T-cell (primary cell): ENCODE measurements around the gene CLEC4M. TPM values are rescaled to one million over a fixed set of nuclear protein-coding genes. Genes with fewer than 3 reads are reported as not detected.

Source experiments
- ATAC-seq, 4 experiments: fragments of 200-7000 bp in 3 of 4; fragments of 150-1000 bp in 1 of 4; cut with Tn5 transposase; replicated peaks in 1 of 4; 1 replicate in 3 of 4; 2 replicates in 1 of 4; pipeline ENCODE4 v1.10.0; 2021; ENCODE audit warnings: moderate library complexity in 3 of 4, mild to moderate bottlenecking in 2 of 4, moderate number of reproducible peaks in 1 of 4
- CTCF ChIA-PET, 2 donors: fragments of 300-600 bp; sonication (Branson Sonifier 250); formaldehyde crosslinking; loops; one replicate each; lab custom pipeline; 2022; ENCODE audit warnings: antibody characterized with exemption in 2 of 2; lab: Charles Lee
- POLR2A ChIA-PET, 2 donors: fragments of 300-600 bp; sonication (Branson Sonifier 250); formaldehyde crosslinking; loops; one replicate each; lab custom pipeline; 2022; ENCODE audit warnings: antibody characterized with exemption in 2 of 2; lab: Charles Lee
- DNase-seq, 35 experiments: peaks; one replicate each; pipeline versions ENCODE4 v3.0.0 to v3.0.0-alpha.2; 2013 to 2023
- H3K27ac ChIP-seq: one replicate; pipeline ENCODE4 v1.5.1; 2013; ENCODE audit warnings: low read length
- H3K27me3 ChIP-seq, 2 experiments: replicated peaks in 1 of 2; 1 replicate in 1 of 2; 2 replicates in 1 of 2; pipeline versions ENCODE4 v1.6.1 to v1.7.0; 2013; ENCODE audit warnings: low read length in 1 of 2, mixed read lengths in 1 of 2; ENCODE audit not compliant: control insufficient read depth in 2 of 2, insufficient read depth in 2 of 2; ENCODE audit errors: extremely low read depth in 1 of 2
- H3K36me3 ChIP-seq, 2 donors: 1 replicate in 1 of 2; 2 replicates in 1 of 2; pipeline versions ENCODE4 v1.6.1 to v1.7.0; 2013; ENCODE audit warnings: low read length in 1 of 2; ENCODE audit not compliant: control insufficient read depth in 2 of 2, insufficient read depth in 1 of 2; ENCODE audit errors: extremely low read depth in 1 of 2
- H3K4me1 ChIP-seq, 2 experiments: 1 replicate in 1 of 2; 2 replicates in 1 of 2; pipeline versions ENCODE4 v1.6.1 to v1.7.0; 2013; ENCODE audit warnings: low read length in 2 of 2, mixed read lengths in 1 of 2; ENCODE audit not compliant: insufficient read depth in 2 of 2, control insufficient read depth in 1 of 2; ENCODE audit errors: extremely low read depth in 1 of 2
- H3K4me3 ChIP-seq, 2 donors: 1 replicate in 1 of 2; 2 replicates in 1 of 2; pipeline versions ENCODE4 v1.5.1 to v1.7.0; 2013; ENCODE audit warnings: mild to moderate bottlenecking in 2 of 2, low read length in 1 of 2, moderate library complexity in 1 of 2; ENCODE audit not compliant: control insufficient read depth in 1 of 2; ENCODE audit errors: extremely low read depth in 1 of 2
- H3K9me3 ChIP-seq: 2 replicates; pipeline ENCODE4 v1.7.0; 2013
- H3K27ac Mint-ChIP-seq, 2 donors: one replicate each; pipeline ENCODE4 v1.8.0; 2020 to 2021; ENCODE audit warnings: mild to moderate bottlenecking in 2 of 2, mixed read lengths in 2 of 2
- H3K27me3 Mint-ChIP-seq, 2 donors: one replicate each; pipeline ENCODE4 v1.8.0; 2021 to 2022; ENCODE audit warnings: mixed read lengths in 2 of 2
- H3K36me3 Mint-ChIP-seq: one replicate; pipeline ENCODE4 v1.8.0; 2021; ENCODE audit warnings: mixed read lengths
- H3K4me1 Mint-ChIP-seq, 3 donors: one replicate each; pipeline ENCODE4 v1.8.0; 2020 to 2022; ENCODE audit warnings: mixed read lengths in 3 of 3, mild to moderate bottlenecking in 1 of 3
- H3K4me3 Mint-ChIP-seq, 3 donors: one replicate each; pipeline ENCODE4 v1.8.0; 2020 to 2022; ENCODE audit warnings: mild to moderate bottlenecking in 3 of 3, mixed read lengths in 3 of 3, moderate library complexity in 3 of 3
- H3K9me3 Mint-ChIP-seq, 3 donors: one replicate each; pipeline ENCODE4 v1.8.0; 2020 to 2022; ENCODE audit warnings: mixed read lengths in 3 of 3
- WGBS: methylation state at CpG from one replicate; pipeline ENCODE4 v1.1.5; 2013; ENCODE audit warnings: missing lambda C conversion rate; ENCODE audit not compliant: insufficient coverage; 5-methylcytosine and 5-hydroxymethylcytosine counted together
- total RNA-seq, 35 experiments: library from RNA in 6 of 35; stranded (reverse) in 6 of 35; fragments of 120-200 nt in 1 of 35; gene quantifications; one replicate each; pipeline versions ENCODE4 v1.2.1 to v1.2.4 and lab custom pipeline; 2013 to 2026

CLEC4M gene
- total RNA-seq, 5 donors from 2014 or later (not counting 1 experiment from before 2014, with no cell fraction given), result 0.20 to 0.30 TPM; not detected in 3

DNA sequence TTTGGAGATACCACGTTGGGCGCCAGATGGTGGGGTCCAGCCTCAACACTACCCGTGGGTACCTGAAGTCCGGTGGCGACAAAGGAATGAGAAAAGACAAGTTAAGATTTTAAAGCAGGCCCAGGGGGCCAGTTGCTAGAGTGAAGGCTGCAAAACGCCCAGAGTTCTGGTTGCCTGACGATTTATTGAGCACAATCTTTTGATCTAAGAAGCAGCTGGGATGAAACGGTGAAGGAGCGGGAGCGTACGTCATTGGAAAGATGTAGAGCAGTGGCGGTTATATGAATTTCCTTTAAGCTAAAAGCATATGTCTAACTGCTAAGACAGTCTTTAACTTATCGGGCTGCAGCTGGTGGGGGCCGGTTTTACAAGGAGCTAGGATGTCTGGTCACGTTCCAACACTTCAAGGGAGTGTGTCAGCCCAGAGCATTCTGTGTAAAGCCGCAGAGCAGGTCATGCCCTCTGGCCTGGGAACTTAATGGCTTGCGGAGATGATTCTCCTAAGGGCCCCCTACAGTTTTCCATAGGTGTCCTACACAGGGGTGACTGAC lies 38.1 kb downstream of the CLEC4M start:
- H3K36me3 Mint-ChIP-seq, result no peaks in the 10 kb centered on the region
- no peak overlapping the region for H3K4me3 ChIP-seq
- ATAC-seq, result no peak
- H3K27ac Mint-ChIP-seq, result no peak overlapping the region
- peaks cover 0 to 10% of the 10 kb centered on the region in 2 experiments for H3K4me1 ChIP-seq
- DNase-seq, result no peak
- H3K27me3 ChIP-seq, result peaks cover 9 to 28% of the 10 kb centered on the region in 2 experiments
- ChIA-PET POLR2A (no interaction called here), CTCF (interaction anchor here in 1 of 2 donors (3.7 kb wide), 1 partner anchor 233 kb away, joined by 32 read pairs; no protein-coding TSS in a partner anchor)
- WGBS, result 87% methylated on average over 17 of the region's 17 CpGs
- H3K27me3 Mint-ChIP-seq, result peaks cover 13 to 32% of the 10 kb centered on the region in 2 donors
- no peak overlapping the region for H3K27ac ChIP-seq
- no peaks in the 10 kb centered on the region for H3K9me3 ChIP-seq
- no peaks in the 10 kb centered on the region for H3K9me3 Mint-ChIP-seq
- H3K4me1 Mint-ChIP-seq, result peaks cover 5 to 8% (median 5%) of the 10 kb centered on the region in 3 donors
- no peaks in the 10 kb centered on the region for H3K36me3 ChIP-seq
- H3K4me3 Mint-ChIP-seq, result no peak overlapping the region

DNA sequence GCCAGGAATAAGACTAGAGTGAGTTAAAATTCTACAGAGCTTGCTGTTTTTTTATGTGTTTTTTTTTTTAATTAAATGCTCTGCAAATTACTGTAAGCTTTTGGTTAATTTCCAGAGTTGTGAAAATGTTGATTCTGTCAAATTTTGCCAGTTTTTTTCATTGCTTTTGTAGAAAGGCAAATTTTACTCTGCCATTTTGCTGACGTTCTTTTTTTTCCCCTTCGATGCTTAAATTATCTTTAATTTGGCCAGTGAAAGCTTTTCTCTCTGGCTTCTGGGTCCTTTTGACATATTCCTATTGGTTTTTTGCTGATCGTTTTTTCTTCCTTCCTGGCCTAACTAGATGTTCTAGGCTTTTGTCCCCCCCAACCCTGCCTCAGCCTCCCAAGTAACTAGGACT lies 43.2 kb downstream of the CLEC4M start:
- ChIA-PET CTCF (no interaction called here), POLR2A (interaction anchor here in 1 of 2 donors (0.7 to 0.8 kb wide), 2 partner anchors 136 to 238 kb away, joined by 4 read pairs; no protein-coding TSS in a partner anchor)
- Histone ChIP-seq H3K36me3 (no peaks in the 10 kb centered on the region), H3K27ac (no peak overlapping the region), H3K9me3 (no peaks in the 10 kb centered on the region), H3K27me3 (peaks cover 0 to 16% of the 10 kb centered on the region in 2 experiments), H3K4me1 (peaks cover 0 to 17% of the 10 kb centered on the region in 2 experiments), H3K4me3 (no peak overlapping the region)
- ATAC-seq (no peak), DNase-seq (no peak)
- peaks cover 0 to 7% (median 3%) of the 10 kb centered on the region in 3 donors for H3K9me3 Mint-ChIP-seq
- H3K4me1 Mint-ChIP-seq, result peaks cover 7 to 14% (median 12%) of the 10 kb centered on the region in 3 donors
- no peak overlapping the region for H3K27ac Mint-ChIP-seq
- H3K36me3 Mint-ChIP-seq, result peaks cover 5% of the 10 kb centered on the region
- H3K27me3 Mint-ChIP-seq, result peaks cover 13 to 17% of the 10 kb centered on the region in 2 donors
- no peak overlapping the region for H3K4me3 Mint-ChIP-seq
- WGBS, result 69% methylated on average over 2 of the region's 3 CpGs

DNA sequence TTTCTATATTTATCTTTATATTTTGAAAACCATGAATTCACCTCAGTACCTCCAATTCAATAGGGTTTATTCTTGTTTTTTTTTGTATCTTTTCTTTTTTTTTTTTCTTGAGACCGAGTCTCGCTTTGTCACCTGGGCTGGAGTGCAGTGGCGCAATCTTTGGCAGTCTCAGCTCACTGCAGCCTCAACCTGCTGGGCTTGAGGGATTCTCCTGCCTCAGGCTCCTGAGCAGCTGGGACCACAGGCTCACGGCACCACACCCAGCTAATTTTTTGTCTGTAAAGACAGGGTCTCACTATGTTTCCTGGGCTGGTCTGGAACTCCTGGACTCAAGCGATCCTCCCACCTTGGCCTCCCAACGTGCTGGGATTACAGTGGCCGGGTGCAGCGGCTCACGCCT lies 43.8 kb downstream of the CLEC4M start:
- WGBS, result 83% methylated on average over 5 of the region's 9 CpGs
- H3K27me3 ChIP-seq, result peaks cover 0 to 17% of the 10 kb centered on the region in 2 experiments
- peaks cover 0 to 17% of the 10 kb centered on the region in 2 experiments for H3K4me1 ChIP-seq
- no peak overlapping the region for H3K27ac ChIP-seq
- no peaks in the 10 kb centered on the region for H3K36me3 ChIP-seq
- peaks cover 13 to 20% of the 10 kb centered on the region in 2 donors for H3K27me3 Mint-ChIP-seq
- ChIA-PET CTCF (no interaction called here), POLR2A (interaction anchor here in 1 of 2 donors (0.7 kb wide), 1 partner anchor 239 kb away, joined by 4 read pairs; no protein-coding TSS in a partner anchor)
- H3K4me1 Mint-ChIP-seq, result peaks cover 7 to 14% (median 12%) of the 10 kb centered on the region in 3 donors
- peaks cover 0 to 9% (median 9%) of the 10 kb centered on the region in 3 donors for H3K9me3 Mint-ChIP-seq
- no peak for ATAC-seq
- no peak for DNase-seq
- no peak overlapping the region for H3K4me3 Mint-ChIP-seq
- no peak overlapping the region for H3K4me3 ChIP-seq
- H3K9me3 ChIP-seq, result no peaks in the 10 kb centered on the region
- H3K27ac Mint-ChIP-seq, result no peak overlapping the region
- H3K36me3 Mint-ChIP-seq, result peaks cover 5% of the 10 kb centered on the region

DNA sequence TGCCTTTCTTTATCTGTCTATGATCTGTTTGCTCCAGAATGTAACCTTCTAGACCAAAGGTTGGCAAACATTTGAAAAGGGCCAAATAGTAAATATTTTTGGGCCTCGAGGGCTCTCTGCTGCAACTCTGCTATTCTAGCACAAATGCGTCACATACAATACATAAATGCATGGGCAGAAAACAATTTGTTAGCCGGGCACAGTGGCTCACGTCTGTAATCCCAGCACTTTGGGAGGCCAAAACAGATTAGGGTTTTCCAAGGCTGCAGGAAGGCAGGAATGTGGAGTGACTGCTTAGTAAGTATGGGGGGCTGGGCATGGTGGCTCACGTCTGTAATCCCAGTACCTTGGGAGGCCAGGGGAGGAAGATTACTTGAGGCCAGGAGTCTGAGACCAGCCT lies 45.1 kb downstream of the CLEC4M start:
- DNase-seq, result no peak
- Histone ChIP-seq H3K9me3 (no peaks in the 10 kb centered on the region), H3K4me1 (peaks cover 0 to 17% of the 10 kb centered on the region in 2 experiments), H3K4me3 (no peak overlapping the region), H3K27ac (peak overlapping the region; percentile 52), H3K27me3 (peaks cover 0 to 17% of the 10 kb centered on the region in 2 experiments), H3K36me3 (no peaks in the 10 kb centered on the region)
- CTCF ChIA-PET, result no interaction called here
- Mint-ChIP-seq H3K4me3 (no peak overlapping the region), H3K27ac (peak overlapping the region in 1 of 2 donors; percentile 62), H3K36me3 (peaks cover 5% of the 10 kb centered on the region), H3K4me1 (peaks cover 7 to 14% (median 12%) of the 10 kb centered on the region in 3 donors), H3K9me3 (peaks cover 0 to 15% (median 14%) of the 10 kb centered on the region in 3 donors), H3K27me3 (peaks cover 3 to 14% of the 10 kb centered on the region in 2 donors)
- POLR2A ChIA-PET, result no interaction called here
- 64% methylated on average over 4 of the region's 5 CpGs for WGBS
- ATAC-seq, result no peak

DNA sequence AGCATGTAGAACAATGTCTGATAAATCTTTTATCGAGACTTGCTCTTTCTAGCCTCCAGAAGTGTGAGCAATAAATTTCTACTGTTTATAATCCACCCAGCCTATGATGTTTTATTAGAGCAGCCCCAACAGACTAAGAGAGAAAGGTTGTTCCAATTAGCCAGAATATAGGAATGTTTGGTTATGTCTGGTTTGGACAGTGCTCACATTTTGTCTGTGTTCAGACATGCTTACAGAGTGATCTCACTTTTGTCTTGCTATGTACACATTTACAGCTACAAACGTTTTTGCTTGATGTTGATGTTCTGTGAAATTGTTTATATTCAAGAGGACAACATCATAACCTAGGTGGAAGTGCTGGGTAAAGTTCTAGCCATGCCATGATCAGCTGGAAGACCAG lies 48.9 kb downstream of the CLEC4M start:
- no CpG with 5 or more reads among the region's 2 CpGs for WGBS
- POLR2A ChIA-PET, result interaction anchor here in 1 of 2 donors (0.6 kb wide), 1 partner anchor 233 kb away, joined by 6 read pairs; no protein-coding TSS in a partner anchor
- Mint-ChIP-seq H3K27ac (no peak overlapping the region), H3K9me3 (peaks cover 0 to 17% (median 15%) of the 10 kb centered on the region in 3 donors), H3K27me3 (peaks cover 3 to 6% of the 10 kb centered on the region in 2 donors), H3K36me3 (peaks cover 5% of the 10 kb centered on the region), H3K4me1 (peaks cover 25 to 27% (median 26%) of the 10 kb centered on the region in 3 donors), H3K4me3 (no peak overlapping the region)
- no peak for DNase-seq
- H3K27me3 ChIP-seq, result peaks cover 0 to 3% of the 10 kb centered on the region in 2 experiments
- no peak overlapping the region for H3K4me3 ChIP-seq
- CTCF ChIA-PET, result no interaction called here
- no peak overlapping the region for H3K27ac ChIP-seq
- H3K36me3 ChIP-seq, result no peaks in the 10 kb centered on the region
- no peak for ATAC-seq
- H3K9me3 ChIP-seq, result no peaks in the 10 kb centered on the region
- peaks cover 3 to 31% of the 10 kb centered on the region in 2 experiments for H3K4me1 ChIP-seq

DNA sequence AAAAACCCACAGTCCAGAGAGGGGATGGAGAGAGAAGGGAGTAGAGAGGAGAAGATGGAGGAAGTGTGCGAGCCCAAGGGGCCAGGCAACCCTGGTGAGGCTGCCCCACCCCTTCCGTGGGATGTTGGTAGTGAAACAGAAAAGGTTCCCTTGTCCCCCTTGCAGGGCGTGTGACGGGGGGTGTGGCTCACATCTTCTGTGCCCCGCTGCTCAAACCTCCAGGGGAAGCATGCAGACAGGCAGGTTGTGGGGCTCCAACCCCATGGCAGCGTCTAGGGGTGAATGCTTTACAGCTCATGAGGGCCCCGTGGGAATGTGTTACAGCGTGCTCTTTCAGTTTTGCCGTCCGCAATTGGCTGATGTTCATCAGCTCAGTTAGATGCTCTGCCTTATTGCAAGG lies 52.3 kb downstream of the CLEC4M start:
- Mint-ChIP-seq H3K36me3 (peaks cover 5% of the 10 kb centered on the region), H3K4me1 (peaks cover 13 to 19% (median 16%) of the 10 kb centered on the region in 3 donors), H3K9me3 (peaks cover 0 to 18% (median 17%) of the 10 kb centered on the region in 3 donors), H3K27me3 (peaks cover 6 to 20% of the 10 kb centered on the region in 2 donors), H3K4me3 (peak overlapping the region in 2 of 3 donors; percentile 54 to 77), H3K27ac (peak overlapping the region; percentile 9 to 90)
- peak overlapping the region in 1 of 2 donors; percentile 1 for H3K4me3 ChIP-seq
- peaks cover 0 to 7% of the 10 kb centered on the region in 2 experiments for H3K27me3 ChIP-seq
- no peaks in the 10 kb centered on the region for H3K9me3 ChIP-seq
- DNase-seq, result peak in 12 of 35 experiments; percentile 5 to 41 (median 18)
- H3K36me3 ChIP-seq, result no peaks in the 10 kb centered on the region
- peak in 2 of 4 experiments; percentile 82 to 96 for ATAC-seq
- H3K4me1 ChIP-seq, result peaks cover 3 to 16% of the 10 kb centered on the region in 2 experiments
- CTCF ChIA-PET, result no interaction called here
- POLR2A ChIA-PET, result interaction anchor here in 1 of 2 donors (0.6 kb wide), 1 partner anchor 1325 kb away, joined by 3 read pairs; no protein-coding TSS in a partner anchor
- WGBS, result 35% methylated on average over 9 of the region's 10 CpGs
- peak overlapping the region; percentile 44 for H3K27ac ChIP-seq
